HG03571 (cell line): ENCODE results near the gene DPF1.

Source experiments
- ATAC-seq: cut with Tn5 transposase; IDR thresholded peaks from one replicate; pipeline ENCODE4 v1.9.1; 2021; ENCODE audit not compliant: unreplicated experiment

DPF1 gene

DNA sequence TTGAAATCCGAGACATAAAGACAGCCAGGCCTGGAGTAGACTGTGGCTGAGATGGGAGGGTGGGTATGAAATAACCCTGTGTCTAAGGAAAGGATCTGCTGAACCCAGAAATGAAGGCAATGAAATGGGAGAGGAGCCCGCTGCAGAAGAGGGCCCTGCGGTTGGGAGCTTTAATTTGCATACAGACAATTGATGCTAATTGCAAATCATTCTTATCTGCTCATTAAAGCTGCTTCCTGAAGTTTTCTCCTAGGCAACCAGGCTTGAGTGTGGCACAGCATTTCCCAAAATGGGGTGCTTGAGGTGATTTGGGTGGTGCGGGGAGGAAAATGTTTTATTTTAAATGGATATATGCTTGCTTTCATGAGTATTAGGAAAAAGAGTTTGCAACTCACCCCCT is 55.4 kb downstream of the DPF1 start:
- no peak for ATAC-seq

DNA sequence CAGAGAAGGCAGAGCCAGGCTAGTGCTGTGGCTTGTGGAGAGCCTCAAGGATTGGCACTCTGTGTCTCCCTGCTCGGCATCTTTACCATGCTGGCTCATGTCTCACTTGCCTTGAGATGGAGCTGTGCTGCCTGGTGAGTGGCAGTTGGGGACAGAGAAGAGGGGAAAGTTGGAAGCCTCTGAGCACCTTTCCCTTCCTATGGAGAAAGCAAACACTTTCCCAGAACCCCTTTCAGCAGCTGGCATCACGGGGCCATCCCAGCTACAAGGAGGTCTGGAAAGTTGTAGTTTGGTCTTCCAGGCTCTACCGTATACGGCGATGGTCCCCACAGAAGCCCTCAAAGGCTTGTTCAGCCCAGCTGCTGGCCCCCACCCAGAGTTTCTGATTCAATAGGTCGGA is 58.7 kb downstream of the DPF1 start:
- ATAC-seq: no peak

DNA sequence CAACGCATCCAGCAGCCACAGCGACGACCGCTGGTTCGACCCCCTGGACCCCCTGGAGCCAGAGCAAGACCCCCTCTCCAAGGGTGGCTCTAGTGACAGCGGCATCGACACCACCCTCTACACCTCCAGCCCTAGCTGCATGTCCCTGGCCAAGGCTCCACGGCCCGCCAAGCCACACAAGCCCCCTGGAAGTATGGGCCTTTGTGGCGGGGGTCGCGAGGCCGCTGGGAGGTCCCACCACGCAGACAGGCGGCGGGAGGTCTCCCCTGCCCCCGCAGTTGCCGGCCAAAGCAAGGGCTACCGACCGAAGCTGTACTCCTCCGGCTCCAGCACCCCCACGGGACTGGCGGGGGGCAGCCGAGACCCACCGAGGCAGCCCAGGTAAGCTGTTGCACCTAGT is 59.5 kb downstream of the DPF1 start:
- ATAC-seq: no peak

DNA sequence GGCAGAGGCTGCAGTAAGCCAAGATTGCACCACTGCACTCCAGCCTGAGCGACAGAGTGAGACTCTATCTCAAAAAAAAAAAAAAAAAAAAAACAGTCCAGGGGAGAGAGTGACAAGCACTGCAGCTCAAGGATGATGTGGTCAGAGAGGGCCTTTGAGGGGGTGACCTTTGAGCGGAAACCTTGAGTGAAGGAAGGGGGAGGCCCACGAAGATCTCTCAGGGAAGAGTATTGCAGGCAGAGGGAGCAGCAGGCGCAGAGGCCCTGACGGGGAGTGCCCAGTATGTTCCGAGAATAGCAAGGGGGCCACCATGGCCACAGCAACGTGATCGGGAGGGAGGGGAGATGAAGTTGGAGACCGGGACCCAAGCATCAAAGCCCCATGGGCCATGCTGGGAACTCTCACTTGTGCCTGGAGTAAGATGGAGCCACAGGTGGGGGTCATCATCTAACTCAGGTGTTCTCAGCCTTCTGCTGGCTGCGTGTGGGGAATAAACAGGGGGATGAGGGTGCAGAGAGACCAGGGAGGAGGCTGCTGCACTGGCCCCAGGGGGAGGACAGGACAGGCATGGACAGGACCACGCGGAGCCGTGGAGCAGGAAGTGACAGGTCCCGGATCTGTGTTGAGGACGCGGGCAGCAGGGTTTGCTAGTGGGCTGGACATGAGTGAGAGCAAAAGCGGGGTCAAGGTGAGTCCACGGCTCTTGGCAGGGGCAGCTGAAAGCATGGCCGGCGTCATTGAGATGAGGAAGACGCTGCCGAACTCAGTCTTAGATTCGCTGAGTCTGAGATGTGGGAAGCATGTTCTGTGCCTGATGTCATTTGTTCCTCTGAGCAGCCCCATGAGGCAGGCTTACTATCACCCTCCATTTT is 60.4 kb downstream of the DPF1 start:
- ATAC-seq: no peak

DNA sequence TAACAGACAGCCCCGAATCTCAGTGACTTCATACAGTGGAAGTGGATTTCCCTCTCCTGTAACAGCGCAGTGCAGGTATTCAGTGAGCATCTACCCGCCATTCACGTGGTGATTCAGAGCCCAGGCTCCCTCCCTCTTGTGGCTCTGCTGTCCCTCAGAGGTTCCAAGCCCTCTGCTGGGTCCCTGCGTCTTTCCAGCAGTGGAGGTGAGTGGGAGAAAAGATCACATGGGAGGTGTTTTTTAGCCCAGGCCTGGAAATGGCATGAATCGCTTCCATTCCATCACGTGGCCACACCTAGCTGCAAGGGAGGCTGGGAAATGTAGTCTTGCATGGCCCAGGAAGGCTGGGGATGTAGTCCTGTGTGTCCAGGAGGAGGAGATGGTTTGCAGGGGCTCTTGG is 61.4 kb downstream of the DPF1 start:
- ATAC-seq: no peak

DNA sequence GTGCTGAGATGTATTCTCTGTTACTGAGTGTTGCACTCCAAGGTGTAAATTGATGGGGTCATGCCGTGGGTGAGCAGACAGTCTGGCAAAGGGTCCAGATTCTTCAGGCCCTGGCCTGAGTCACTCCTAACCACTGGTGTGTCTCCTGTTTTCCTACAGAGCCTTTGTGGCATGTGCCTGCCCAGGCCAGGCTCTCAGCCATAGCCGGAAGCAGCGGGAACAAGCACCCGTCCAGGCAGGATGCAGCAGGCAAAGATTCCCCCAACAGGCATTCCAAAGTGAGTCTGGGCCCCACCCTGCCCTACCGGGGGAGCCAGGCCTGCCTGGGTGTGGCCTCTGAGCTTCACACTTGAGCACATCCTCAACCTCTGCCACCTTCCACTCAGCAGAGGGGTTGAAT is 61.9 kb downstream of the DPF1 start:
- ATAC-seq: no peak
